GM12878 (cell line): ENCODE measurements around the gene NUP210L. TPM values are rescaled to one million over a fixed set of nuclear protein-coding genes. Genes with fewer than 3 reads are reported as not detected.
"Not testable (repeated sequence)": the region's sequence is repeated elsewhere in the genome, so short reads cannot be mapped to it uniquely, and the experiment has no call there.

ENCODE experiments used
- ATAC-seq: fragments of 200-7000 bp; cut with Tn5 transposase; 3 replicates; pipeline ENCODE4 v1.9.1; 2020; ENCODE audit warnings: mild to moderate bottlenecking, moderate library complexity
- BruUV-seq: library from RNA; stranded (reverse); fragments of 400-500 nt; replicated peaks from 2 replicates; lab custom pipeline; 2021; lab: Mats Ljungman, UMichigan
- CTCF ChIA-PET: fragments of 300-600 bp; sonication (Branson Sonifier 250); formaldehyde crosslinking; extraction: SDS; loops from one replicate; lab custom pipeline; 2021; ENCODE audit warnings: inconsistent platforms; lab: Yijun Ruan, JAX
- POLR2A ChIA-PET: fragments of 350-600 bp; formaldehyde crosslinking; extraction: SDS; loops from one replicate; lab custom pipeline; 2021; ENCODE audit warnings: inconsistent platforms; lab: Charles Lee
- RAD21 ChIA-PET: fragments of 300-600 bp; sonication (Branson Sonifier 250); formaldehyde crosslinking; loops from one replicate; lab custom pipeline; 2023; ENCODE audit warnings: antibody characterized with exemption; ENCODE audit not compliant: unreplicated experiment; lab: Charles Lee
- SMC1A ChIA-PET: fragments of 300-600 bp; sonication (Branson Sonifier 250); formaldehyde crosslinking; loops from one replicate; lab custom pipeline; 2023; ENCODE audit not compliant: unreplicated experiment, uncharacterized antibody; lab: Charles Lee
- DNase-seq: peaks from one replicate; pipeline ENCODE4 v3.0.0-alpha.2; 2011; ENCODE audit warnings: low read depth, low spot score
- FAIRE-seq: peaks from 3 replicates; lab custom pipeline; 2011; peaks lifted over from hg19 to GRCh38; lab: Jason Lieb, UNC
- H2AFZ ChIP-seq: 2 replicates; pipeline ENCODE4 v1.6.0; 2011; ENCODE audit warnings: low read depth, low read length, control low read depth; ENCODE audit not compliant: control insufficient read depth
- H3K27ac ChIP-seq: 2 replicates; pipeline ENCODE4 v1.5.1; 2011; ENCODE audit warnings: control low read depth; ENCODE audit not compliant: control insufficient read depth, insufficient read depth
- H3K27me3 ChIP-seq, 2 experiments: replicated peaks in 1 of 2; 2 replicates each; pipeline versions ENCODE4 v1.6.0 to v1.6.1; 2011; ENCODE audit warnings: low read length in 1 of 2; ENCODE audit not compliant: control insufficient read depth in 2 of 2, insufficient read depth in 2 of 2
- H3K36me3 ChIP-seq, 2 experiments: 2 replicates each; pipeline ENCODE4 v1.5.1; 2011; ENCODE audit warnings: low read length in 1 of 2; ENCODE audit not compliant: control insufficient read depth in 2 of 2, insufficient read depth in 2 of 2
- H3K4me1 ChIP-seq: 2 replicates; pipeline ENCODE4 v1.6.1; 2011; ENCODE audit warnings: mild to moderate bottlenecking, low read length, moderate library complexity, mixed read lengths; ENCODE audit not compliant: control insufficient read depth, insufficient read depth
- H3K4me2 ChIP-seq: 2 replicates; pipeline ENCODE4 v1.6.0; 2011; ENCODE audit warnings: control low read depth; ENCODE audit not compliant: control insufficient read depth, insufficient read depth
- H3K4me3 ChIP-seq: fragments of 200-600 bp; sonication (generic); 2 replicates; pipeline ENCODE4 v1.5.1; 2016
- H3K79me2 ChIP-seq: 2 replicates; pipeline ENCODE4 v1.6.0; 2011; ENCODE audit warnings: low read length; ENCODE audit not compliant: control insufficient read depth, insufficient read depth
- H3K9ac ChIP-seq: 2 replicates; pipeline ENCODE4 v1.8.0; 2011; ENCODE audit warnings: low read length, control low read depth, mixed read lengths; ENCODE audit not compliant: control insufficient read depth, insufficient read depth
- H3K9me3 ChIP-seq: replicated peaks from 3 replicates; pipeline ENCODE4 v1.5.1; 2011; ENCODE audit warnings: mild to moderate bottlenecking, low read length; ENCODE audit not compliant: control insufficient read depth, insufficient read depth
- H4K20me1 ChIP-seq: 2 replicates; pipeline ENCODE4 v1.6.0; 2011; ENCODE audit not compliant: control insufficient read depth, insufficient read depth
- ATF7 ChIP-seq: fragments of 450-650 bp; IDR thresholded peaks from 2 replicates; pipeline ENCODE4 v1.6.1; 2016; ENCODE audit warnings: low read depth, mild to moderate bottlenecking
- CBX3 ChIP-seq: fragments of 200-600 bp; sonication (generic); IDR thresholded peaks from 2 replicates; pipeline ENCODE4 v1.6.1; 2016; ENCODE audit warnings: low read depth, borderline replicate concordance
- CREM ChIP-seq: IDR thresholded peaks from 2 replicates; pipeline ENCODE4 v1.6.1; 2014; ENCODE audit warnings: antibody characterized with exemption, low read depth
- IRF3 ChIP-seq: fragments of 450-650 bp; IDR thresholded peaks from 2 replicates; pipeline ENCODE4 v1.6.1; 2014; ENCODE audit warnings: mild to moderate bottlenecking
- IRF4 ChIP-seq: IDR thresholded peaks from 2 replicates; pipeline ENCODE4 v1.6.1; 2011; ENCODE audit warnings: low read depth, low read length
- KAT2A ChIP-seq: conservative IDR thresholded peaks from 2 replicates; pipeline ENCODE4 v1.6.1; 2011; ENCODE audit warnings: low read depth, low read length; ENCODE audit not compliant: control insufficient read depth
- KLF5 ChIP-seq: fragments of 450-650 bp; IDR thresholded peaks from 2 replicates; pipeline ENCODE4 v1.6.1; 2014; ENCODE audit warnings: mild to moderate bottlenecking; ENCODE audit not compliant: partially characterized antibody
- MEF2B ChIP-seq: fragments of 450-650 bp; IDR thresholded peaks from 2 replicates; pipeline ENCODE4 v1.6.1; 2018; ENCODE audit warnings: mild to moderate bottlenecking, moderate library complexity; ENCODE audit not compliant: partially characterized antibody, poor library complexity, severe bottlenecking
- NFYB ChIP-seq: IDR thresholded peaks from 2 replicates; pipeline ENCODE4 v1.6.1; 2011; ENCODE audit warnings: low read depth, mild to moderate bottlenecking, low read length, improper control_type of control experiment, moderate library complexity; ENCODE audit not compliant: insufficient read depth
- SREBF1 ChIP-seq: IDR thresholded peaks from 2 replicates; pipeline ENCODE4 v1.6.1; 2012; ENCODE audit warnings: mild to moderate bottlenecking, low read length
- WRNIP1 ChIP-seq: IDR thresholded peaks from 2 replicates; pipeline ENCODE4 v1.6.1; 2011; ENCODE audit warnings: low read depth, low read length, improper control_type of control experiment, borderline replicate concordance
- ZNF24 ChIP-seq: fragments of 450-650 bp; IDR thresholded peaks from 2 replicates; pipeline ENCODE4 v1.6.1; 2017; ENCODE audit warnings: antibody characterized with exemption, mild to moderate bottlenecking
- ZNF384 ChIP-seq: IDR thresholded peaks from 2 replicates; pipeline ENCODE4 v1.6.1; 2012; ENCODE audit warnings: low read depth, mild to moderate bottlenecking, low read length, improper control_type of control experiment, borderline replicate concordance
- WGBS: methylation state at CpG from one replicate; pipeline ENCODE4 v1.1.6; 2016; ENCODE audit warnings: low lambda C conversion rate; ENCODE audit not compliant: insufficient replicate concordance, insufficient coverage; ENCODE audit errors: missing lambda C conversion rate; 5-methylcytosine and 5-hydroxymethylcytosine counted together
- in situ Hi-C: fragments of 300-500 bp; cut with MboI; formaldehyde crosslinking; loops from 9 replicates; pipeline ENCODE4 v1.14.3; 2018; ENCODE audit warnings: mixed read lengths
- intact Hi-C: fragments of 100-400 bp; cut with micrococcal nuclease; formaldehyde crosslinking; loops from one replicate; pipeline ENCODE4 v1.14.2; 2022; ENCODE audit not compliant: unreplicated experiment
- polyA plus RNA-seq, 11 experiments: library from polyadenylated mRNA; depleted of rRNA in 4 of 11; unstranded in 6 of 11; stranded (reverse) in 5 of 11; fragments of >200 nt; fragmentation: Nextera tagmentation in 4 of 11; fragmentation: Illumina TruSeq in 1 of 11; extraction: Ambion mirVana in 4 of 11; extraction: Trizol in 1 of 11; gene quantifications; 1 replicate in 1 of 11; 2 replicates in 10 of 11; pipeline versions ENCODE4 v1.2.1 to v1.2.3, GENCODE V29; 2011 to 2016; ENCODE audit warnings: inconsistent platforms in 2 of 11, missing spikeins in 2 of 11, low read depth in 1 of 11
- total RNA-seq, 4 experiments: library from RNA; depleted of rRNA in 3 of 4; stranded (reverse); fragments of >200 nt in 3 of 4; fragmentation: Illumina TruSeq in 1 of 4; extraction: Trizol in 1 of 4; gene quantifications; 2 replicates each; pipeline versions ENCODE4 v1.2.1 to v1.2.3, GENCODE V29; 2013 to 2021

The NUP210L gene
- total and polyA plus RNA-seq, 10 of the 15 experiments (the other 5 are each of a cell fraction or from before 2014, with no cell fraction given), result 0.04 to 0.08 (median 0.07) TPM; not detected in 7

GRCh38 chr1:154033697-154034096 is 121.2 kb downstream of the NUP210L start:
- 41% methylated on average over 1 of the region's 1 CpG for WGBS
- H3K4me3 ChIP-seq, intact Hi-C loops, H2AFZ ChIP-seq, CTCF ChIA-PET, H3K9me3 ChIP-seq, BruUV-seq, POLR2A ChIA-PET, H3K4me2 ChIP-seq, ATAC-seq, DNase-seq, FAIRE-seq, H3K27me3 ChIP-seq, H3K36me3 ChIP-seq, RAD21 ChIA-PET, in situ Hi-C loops, H3K4me1 ChIP-seq, H3K79me2 ChIP-seq, H4K20me1 ChIP-seq, H3K27ac ChIP-seq, H3K9ac ChIP-seq: not testable (repeated sequence)
- SMC1A ChIA-PET, result interaction anchor here (0.9 to 1.0 kb wide), 2 partner anchors 14 to 24 kb away, joined by 3 to 4 read pairs; no protein-coding TSS in a partner anchor

GRCh38 chr1:154019940-154020339 is 134.9 kb downstream of the NUP210L start:
- Histone ChIP-seq H2AFZ (no peak overlapping the region), H4K20me1 (no peaks in the 10 kb centered on the region), H3K9me3 (no peaks in the 10 kb centered on the region), H3K79me2 (no peaks in the 10 kb centered on the region), H3K4me1 (no peaks in the 10 kb centered on the region), H3K9ac (no peak overlapping the region), H3K27me3 (no peaks in the 10 kb centered on the region), H3K4me2 (no peak overlapping the region), H3K4me3 (no peak overlapping the region), H3K36me3 (no peaks in the 10 kb centered on the region), H3K27ac (no peak overlapping the region)
- in situ Hi-C loops (no loop called here), intact Hi-C loops (loop anchor here (10.0 kb wide), 1 partner anchor 55 kb away; no protein-coding TSS in a partner anchor)
- FAIRE-seq (no peak), DNase-seq (no peak), ATAC-seq (no peak)
- no TSS peak for BruUV-seq
- 38% methylated on average over 1 of the region's 1 CpG for WGBS
- CTCF ChIA-PET, result no interaction called here
- TF ChIP-seq WRNIP1, result no peak
- TF ChIP-seq NFYB, result no peak
- no peak for TF ChIP-seq MEF2B
- no peak for TF ChIP-seq IRF4
- TF ChIP-seq KAT2A, result no peak
- TF ChIP-seq IRF3, result no peak
- no peak for TF ChIP-seq ZNF384
- no peak for TF ChIP-seq ATF7
- TF ChIP-seq SREBF1, result no peak
- no peak for TF ChIP-seq CBX3
- TF ChIP-seq CREM, result no peak
- no peak for TF ChIP-seq ZNF24
- TF ChIP-seq KLF5, result no peak
- POLR2A ChIA-PET, result no interaction called here
- SMC1A ChIA-PET, result interaction anchor here (1.4 kb wide), 1 partner anchor 13 kb away, joined by 4 read pairs; no protein-coding TSS in a partner anchor
- RAD21 ChIA-PET, result no interaction called here
